H9 (cell line): ENCODE data around the gene TMCC1. TPM values are rescaled to one million over a fixed set of nuclear protein-coding genes. Genes with fewer than 3 reads are reported as not detected.

Experiments used
- DNase-seq: peaks from one replicate; pipeline ENCODE4 v3.0.0-alpha.2; 2017
- H2AFZ ChIP-seq: one replicate; pipeline ENCODE4 v1.6.1; 2013; ENCODE audit warnings: mild to moderate bottlenecking, low read length, control low read depth, moderate library complexity
- H2AK5ac ChIP-seq: 2 replicates; pipeline ENCODE4 v1.6.1; 2013; ENCODE audit warnings: low read length, control low read depth, mixed read lengths; ENCODE audit not compliant: insufficient read length
- H2BK120ac ChIP-seq: one replicate; pipeline ENCODE4 v1.6.1; 2013; ENCODE audit warnings: low read depth, mild to moderate bottlenecking, low read length, control low read depth, inconsistent platforms; ENCODE audit not compliant: poor library complexity, severe bottlenecking
- H2BK12ac ChIP-seq: 2 replicates; pipeline ENCODE4 v1.6.1; 2013; ENCODE audit warnings: low read length, control low read depth, mixed read lengths, low read depth; ENCODE audit not compliant: insufficient read length
- H2BK15ac ChIP-seq: 2 replicates; pipeline ENCODE4 v1.6.1; 2013; ENCODE audit warnings: low read depth, low read length, control low read depth
- H2BK20ac ChIP-seq: one replicate; pipeline ENCODE4 v1.6.1; 2013; ENCODE audit warnings: low read depth, mild to moderate bottlenecking, low read length, control low read depth, inconsistent platforms; ENCODE audit not compliant: poor library complexity, severe bottlenecking
- H2BK5ac ChIP-seq: 2 replicates; pipeline ENCODE4 v1.6.1; 2013; ENCODE audit warnings: low read length, control low read depth, mixed read lengths; ENCODE audit not compliant: insufficient read length
- H3K14ac ChIP-seq: 2 replicates; pipeline ENCODE4 v1.6.1; 2013; ENCODE audit warnings: low read length, control low read depth; ENCODE audit not compliant: insufficient read depth
- H3K18ac ChIP-seq: 2 replicates; pipeline ENCODE4 v1.6.1; 2013; ENCODE audit warnings: low read depth, mild to moderate bottlenecking, mixed read lengths, low read length, control low read depth; ENCODE audit not compliant: insufficient read length
- H3K23ac ChIP-seq: 2 replicates; pipeline ENCODE4 v1.6.1; 2013; ENCODE audit warnings: low read length, control low read depth, mixed read lengths, low read depth; ENCODE audit not compliant: insufficient read length
- H3K23me2 ChIP-seq: 2 replicates; pipeline ENCODE4 v1.6.1; 2013; ENCODE audit warnings: low read depth, mild to moderate bottlenecking, mixed read lengths, low read length, control low read depth; ENCODE audit not compliant: insufficient read length, poor library complexity, severe bottlenecking
- H3K27ac ChIP-seq: 2 replicates; pipeline ENCODE4 v1.5.1; 2013; ENCODE audit warnings: low read length, control low read depth, mixed read lengths, low read depth; ENCODE audit not compliant: insufficient read length
- H3K27me3 ChIP-seq: 2 replicates; pipeline ENCODE4 v1.6.1; 2013; ENCODE audit warnings: low read length, control low read depth, inconsistent platforms; ENCODE audit not compliant: insufficient read depth
- H3K4ac ChIP-seq: 2 replicates; pipeline ENCODE4 v1.6.1; 2013; ENCODE audit warnings: low read depth, mild to moderate bottlenecking, control low read depth, inconsistent platforms, low read length, moderate library complexity
- H3K4me1 ChIP-seq: 2 replicates; pipeline ENCODE4 v1.6.1; 2013; ENCODE audit warnings: low read length, control low read depth, inconsistent platforms; ENCODE audit not compliant: insufficient read depth
- H3K4me2 ChIP-seq: 2 replicates; pipeline ENCODE4 v1.6.1; 2013; ENCODE audit warnings: low read length, control low read depth, mixed read lengths; ENCODE audit not compliant: insufficient read length, insufficient read depth
- H3K56ac ChIP-seq: 2 replicates; pipeline ENCODE4 v1.6.1; 2013; ENCODE audit warnings: low read depth, mild to moderate bottlenecking, mixed read lengths, low read length, control low read depth; ENCODE audit not compliant: insufficient read length
- H3K79me1 ChIP-seq: 2 replicates; pipeline ENCODE4 v1.6.1; 2013; ENCODE audit warnings: low read depth, mild to moderate bottlenecking, moderate library complexity, low read length, control low read depth, inconsistent platforms; ENCODE audit not compliant: insufficient read depth, poor library complexity, severe bottlenecking
- H3K79me2 ChIP-seq: 2 replicates; pipeline ENCODE4 v1.6.1; 2013; ENCODE audit warnings: low read length, control low read depth, inconsistent platforms; ENCODE audit not compliant: insufficient read depth
- H3K9ac ChIP-seq: 2 replicates; pipeline ENCODE4 v1.6.1; 2013; ENCODE audit warnings: low read length, control low read depth, mixed read lengths; ENCODE audit not compliant: insufficient read length; ENCODE audit errors: extremely low read depth
- H3K9me3 ChIP-seq: one replicate; pipeline ENCODE4 v1.6.1; 2013; ENCODE audit warnings: low read depth, low read length, inconsistent platforms; ENCODE audit not compliant: control insufficient read depth
- H3T11ph ChIP-seq: one replicate; pipeline ENCODE4 v1.6.1; 2013; ENCODE audit warnings: mild to moderate bottlenecking, low read length, control low read depth, inconsistent platforms
- H4K20me1 ChIP-seq: one replicate; pipeline ENCODE4 v1.6.1; 2013; ENCODE audit not compliant: control insufficient read depth, insufficient read length, insufficient read depth
- H4K5ac ChIP-seq: 2 replicates; pipeline ENCODE4 v1.6.1; 2013; ENCODE audit warnings: low read depth, mild to moderate bottlenecking, mixed read lengths, low read length, control low read depth; ENCODE audit not compliant: insufficient read length
- H4K8ac ChIP-seq: replicated peaks from 2 replicates; pipeline ENCODE4 v1.6.1; 2013; ENCODE audit warnings: low read length, control low read depth, mixed read lengths, low read depth; ENCODE audit not compliant: insufficient read length
- H4K91ac ChIP-seq: 2 replicates; pipeline ENCODE4 v1.6.1; 2013; ENCODE audit warnings: low read depth, mild to moderate bottlenecking, moderate library complexity, mixed read lengths, low read length, control low read depth; ENCODE audit not compliant: insufficient read length
- H3K27ac Mint-ChIP-seq, 3 experiments: 2 replicates in 2 of 3; 3 replicates in 1 of 3; pipeline ENCODE4 v1.8.0; 2020 to 2021; ENCODE audit warnings: mixed read lengths in 3 of 3, mild to moderate bottlenecking in 1 of 3, moderate library complexity in 1 of 3
- H3K27me3 Mint-ChIP-seq: 2 replicates; pipeline ENCODE4 v1.8.0; 2021; ENCODE audit warnings: low read depth, mild to moderate bottlenecking, moderate library complexity, mixed read lengths
- H3K36me3 Mint-ChIP-seq, 3 experiments: 2 replicates in 2 of 3; 3 replicates in 1 of 3; pipeline ENCODE4 v1.8.0; 2020 to 2021; ENCODE audit warnings: low read depth in 3 of 3, mixed read lengths in 3 of 3; ENCODE audit not compliant: insufficient read depth in 1 of 3
- H3K4me1 Mint-ChIP-seq, 2 experiments: 2 replicates each; pipeline ENCODE4 v1.8.0; 2020; ENCODE audit warnings: mixed read lengths in 2 of 2
- H3K4me3 Mint-ChIP-seq, 2 experiments: 2 replicates in 1 of 2; 3 replicates in 1 of 2; pipeline ENCODE4 v1.8.0; 2020 to 2021; ENCODE audit warnings: mild to moderate bottlenecking in 2 of 2, mixed read lengths in 2 of 2, moderate library complexity in 1 of 2
- H3K9me3 Mint-ChIP-seq, 2 experiments: 2 replicates in 1 of 2; 3 replicates in 1 of 2; pipeline ENCODE4 v1.8.0; 2020; ENCODE audit warnings: mild to moderate bottlenecking in 2 of 2, mixed read lengths in 2 of 2, moderate library complexity in 1 of 2
- whole genome bisulfite sequencing: extraction: QIAGEN DNeasy Blood & Tissue Kit; methylation state at CpG from one replicate; pipeline ENCODE4 v1.1.7; 2013; ENCODE audit warnings: missing lambda C conversion rate, low lambda C conversion rate, mixed read lengths; ENCODE audit not compliant: insufficient read length; ENCODE audit errors: extremely low coverage; 5-methylcytosine and 5-hydroxymethylcytosine counted together
- total RNA-seq: library from RNA; stranded (reverse); gene quantifications from 2 replicates; pipeline ENCODE4 v1.2.1, GENCODE V29; 2021
- TF ChIP-seq, protein P1 (sequence below): fragments of 200-600 bp; sonication (generic); conservative IDR thresholded peaks from 3 replicates; pipeline ENCODE4 v1.8.0; 2021; ENCODE audit warnings: antibody characterized with exemption, mild to moderate bottlenecking

TMCC1 gene
- total RNA-seq, 1 experiment from 2014 or later, result 24.4 TPM

GRCh38 chr3:129822679-129823078 lies 70.8 kb downstream of the TMCC1 start:
- Histone ChIP-seq H3K18ac (no peak overlapping the region), H3K27ac (no peak overlapping the region), H4K5ac (no peak overlapping the region), H3T11ph (no peak overlapping the region), H4K91ac (no peak overlapping the region), H3K14ac (no peak overlapping the region), H3K23ac (no peak overlapping the region), H3K4ac (no peak overlapping the region), H3K9ac (no peak overlapping the region), H2BK120ac (no peak overlapping the region), H4K20me1 (no peaks in the 10 kb centered on the region), H2AK5ac (no peak overlapping the region), H3K4me1 (no peaks in the 10 kb centered on the region; the same call in 1 of the 2 replicates), H3K79me1 (peaks cover under 1% of the 10 kb centered on the region), H2AFZ (no peak overlapping the region), H2BK5ac (no peak overlapping the region), H2BK12ac (no peak overlapping the region), H3K23me2 (no peaks in the 10 kb centered on the region), H3K79me2 (no peaks in the 10 kb centered on the region), H4K8ac (no peak overlapping the region), H2BK15ac (no peak overlapping the region), H2BK20ac (no peak overlapping the region), H3K27me3 (no peaks in the 10 kb centered on the region), H3K9me3 (no peaks in the 10 kb centered on the region), H3K56ac (no peak overlapping the region), H3K4me2 (no peak overlapping the region)
- DNase-seq, result no peak
- H3K27ac Mint-ChIP-seq, result no peak overlapping the region
- H3K4me3 Mint-ChIP-seq, result no peak overlapping the region
- TF ChIP-seq, protein P1, sequence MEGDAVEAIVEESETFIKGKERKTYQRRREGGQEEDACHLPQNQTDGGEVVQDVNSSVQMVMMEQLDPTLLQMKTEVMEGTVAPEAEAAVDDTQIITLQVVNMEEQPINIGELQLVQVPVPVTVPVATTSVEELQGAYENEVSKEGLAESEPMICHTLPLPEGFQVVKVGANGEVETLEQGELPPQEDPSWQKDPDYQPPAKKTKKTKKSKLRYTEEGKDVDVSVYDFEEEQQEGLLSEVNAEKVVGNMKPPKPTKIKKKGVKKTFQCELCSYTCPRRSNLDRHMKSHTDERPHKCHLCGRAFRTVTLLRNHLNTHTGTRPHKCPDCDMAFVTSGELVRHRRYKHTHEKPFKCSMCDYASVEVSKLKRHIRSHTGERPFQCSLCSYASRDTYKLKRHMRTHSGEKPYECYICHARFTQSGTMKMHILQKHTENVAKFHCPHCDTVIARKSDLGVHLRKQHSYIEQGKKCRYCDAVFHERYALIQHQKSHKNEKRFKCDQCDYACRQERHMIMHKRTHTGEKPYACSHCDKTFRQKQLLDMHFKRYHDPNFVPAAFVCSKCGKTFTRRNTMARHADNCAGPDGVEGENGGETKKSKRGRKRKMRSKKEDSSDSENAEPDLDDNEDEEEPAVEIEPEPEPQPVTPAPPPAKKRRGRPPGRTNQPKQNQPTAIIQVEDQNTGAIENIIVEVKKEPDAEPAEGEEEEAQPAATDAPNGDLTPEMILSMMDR, result no peak
- H3K27me3 Mint-ChIP-seq, result no peaks in the 10 kb centered on the region
- WGBS, result no CpG with 5 or more reads among the region's 1 CpG
- H3K9me3 Mint-ChIP-seq, result no peaks in the 10 kb centered on the region
- H3K36me3 Mint-ChIP-seq, result peaks cover 0 to 5% (median 2%) of the 10 kb centered on the region in 3 experiments; a peak in 3 of 7 replicates
- H3K4me1 Mint-ChIP-seq, result peaks cover 2 to 3% of the 10 kb centered on the region in 2 experiments; a peak in 3 of 4 replicates
